H1 (cell line): ENCODE results near the gene SPAG8. TPM values are rescaled to one million over a fixed set of nuclear protein-coding genes. Genes with fewer than 3 reads are reported as not detected.
A peak's percentile ranks its signal among the peaks of the same experiment; 100 is the strongest.

Experiments used
- CTCF ChIA-PET: fragments of 300-600 bp; sonication (Branson Sonifier 250); formaldehyde crosslinking; loops from one replicate; lab custom pipeline; 2021; ENCODE audit not compliant: partially characterized antibody; lab: Charles Lee
- POLR2A ChIA-PET: fragments of 300-600 bp; sonication (Branson Sonifier 250); formaldehyde crosslinking; loops from one replicate; lab custom pipeline; 2021; ENCODE audit warnings: inconsistent platforms; ENCODE audit not compliant: partially characterized antibody; lab: Charles Lee
- DNase-seq, 2 experiments: peaks; one replicate each; pipeline versions ENCODE4 v3.0.0 to v3.0.0-alpha.2; 2010 to 2022; ENCODE audit warnings: low spot score in 2 of 2, low read depth in 1 of 2, mixed read lengths in 1 of 2
- FAIRE-seq: peaks from 2 replicates; lab custom pipeline; 2011; peaks lifted over from hg19 to GRCh38; lab: Jason Lieb, UNC
- H2AFZ ChIP-seq: 2 replicates; pipeline ENCODE4 v1.8.1; 2012; ENCODE audit warnings: low read length, inconsistent platforms
- H2AK5ac ChIP-seq: 2 replicates; pipeline ENCODE4 v1.6.1; 2013; ENCODE audit warnings: low read depth, low read length
- H2BK120ac ChIP-seq: replicated peaks from 2 replicates; pipeline ENCODE3; 2013; ENCODE audit warnings: low read depth, low read length, inconsistent platforms
- H2BK12ac ChIP-seq: 2 replicates; pipeline ENCODE4 v1.6.1; 2013; ENCODE audit warnings: low read depth, low read length
- H2BK15ac ChIP-seq: 2 replicates; pipeline ENCODE4 v1.6.1; 2013; ENCODE audit warnings: low read length
- H2BK20ac ChIP-seq: 2 replicates; pipeline ENCODE4 v1.6.1; 2013; ENCODE audit warnings: low read length
- H2BK5ac ChIP-seq: 2 replicates; pipeline ENCODE4 v1.6.1; 2013; ENCODE audit warnings: low read depth, low read length
- H3K14ac ChIP-seq: 2 replicates; pipeline ENCODE4 v1.6.1; 2013; ENCODE audit warnings: inconsistent platforms; ENCODE audit not compliant: insufficient read length
- H3K18ac ChIP-seq: 2 replicates; pipeline ENCODE4 v1.6.1; 2013; ENCODE audit warnings: low read length; ENCODE audit errors: extremely low read depth
- H3K23ac ChIP-seq: 2 replicates; pipeline ENCODE4 v1.6.1; 2013; ENCODE audit warnings: inconsistent platforms; ENCODE audit not compliant: insufficient read length
- H3K23me2 ChIP-seq: 2 replicates; pipeline ENCODE4 v1.6.1; 2013; ENCODE audit warnings: low read depth, low read length
- H3K27ac ChIP-seq: 2 replicates; pipeline ENCODE4 v1.6.1; 2011; ENCODE audit warnings: low read depth, low read length, inconsistent platforms
- H3K27me3 ChIP-seq, 4 experiments: replicated peaks in 1 of 4; 1 replicate in 1 of 4; 2 replicates in 3 of 4; pipeline versions ENCODE4 v1.6.1 to v1.8.1; 2011 to 2013; ENCODE audit warnings: low read length in 3 of 4, mild to moderate bottlenecking in 3 of 4, inconsistent platforms in 2 of 4, mixed read lengths in 2 of 4, moderate library complexity in 1 of 4; ENCODE audit not compliant: control insufficient read depth in 3 of 4, insufficient read depth in 3 of 4; ENCODE audit errors: extremely low read depth in 1 of 4
- H3K36me3 ChIP-seq, 4 experiments: 2 replicates each; pipeline versions ENCODE4 v1.6.1 to v1.8.1; 2011 to 2013; ENCODE audit warnings: mild to moderate bottlenecking in 4 of 4, low read length in 3 of 4, moderate library complexity in 2 of 4, control low read depth in 1 of 4, inconsistent platforms in 1 of 4; ENCODE audit not compliant: insufficient read depth in 4 of 4, control insufficient read depth in 2 of 4
- H3K4ac ChIP-seq: replicated peaks from 2 replicates; pipeline ENCODE3; 2013; ENCODE audit warnings: low read length, low read depth, mixed read lengths, inconsistent platforms; ENCODE audit not compliant: insufficient read length
- H3K4me1 ChIP-seq, 4 experiments: replicated peaks in 1 of 4; 1 replicate in 1 of 4; 2 replicates in 3 of 4; pipeline versions ENCODE4 v1.6.1 to v1.8.1; 2011 to 2013; ENCODE audit warnings: low read length in 3 of 4, inconsistent platforms in 2 of 4, mixed read lengths in 1 of 4; ENCODE audit not compliant: insufficient read depth in 4 of 4, control insufficient read depth in 3 of 4
- H3K4me2 ChIP-seq, 2 experiments: 2 replicates each; pipeline versions ENCODE4 v1.6.1 to v1.8.1; 2011 to 2013; ENCODE audit warnings: low read depth in 2 of 2, low read length in 2 of 2, control low read depth in 1 of 2, inconsistent platforms in 1 of 2, mild to moderate bottlenecking in 1 of 2; ENCODE audit not compliant: insufficient read depth in 1 of 2
- H3K4me3 ChIP-seq, 4 experiments: fragments of 200-600, 300-600 bp in 1 of 4; sonication (generic), shearing (Covaris generic), sonication (Bioruptor Twin) in 1 of 4; 2 replicates each; pipeline versions ENCODE4 v1.5.1 to v1.8.1; 2011 to 2016; ENCODE audit warnings: low read length in 4 of 4, low read depth in 3 of 4, control low read depth in 2 of 4, inconsistent platforms in 2 of 4, mild to moderate bottlenecking in 2 of 4, mixed read lengths in 1 of 4, moderate library complexity in 1 of 4; ENCODE audit not compliant: insufficient read depth in 2 of 4; ENCODE audit errors: extremely low read depth in 1 of 4
- H3K56ac ChIP-seq: replicated peaks from 2 replicates; pipeline ENCODE3; 2013; ENCODE audit warnings: low read depth, mild to moderate bottlenecking, mixed read lengths, low read length, inconsistent platforms; ENCODE audit not compliant: insufficient read length
- H3K79me1 ChIP-seq: 2 replicates; pipeline ENCODE4 v1.6.1; 2013; ENCODE audit warnings: low read depth, low read length, control low read depth
- H3K79me2 ChIP-seq, 2 experiments: 2 replicates each; pipeline versions ENCODE4 v1.6.1 to v1.8.1; 2012 to 2013; ENCODE audit warnings: low read length in 2 of 2, mild to moderate bottlenecking in 2 of 2, inconsistent platforms in 1 of 2; ENCODE audit not compliant: insufficient read depth in 2 of 2, control insufficient read depth in 1 of 2
- H3K9ac ChIP-seq, 4 experiments: replicated peaks in 1 of 4; 1 replicate in 1 of 4; 2 replicates in 3 of 4; pipeline versions ENCODE4 v1.6.1 to v1.8.1; 2011 to 2013; ENCODE audit warnings: low read depth in 3 of 4, low read length in 3 of 4, control low read depth in 2 of 4, mild to moderate bottlenecking in 2 of 4, moderate library complexity in 2 of 4, inconsistent platforms in 1 of 4; ENCODE audit errors: extremely low read depth in 1 of 4
- H3K9me3 ChIP-seq, 2 experiments: 2 replicates each; pipeline versions ENCODE4 v1.6.1 to v1.8.1; 2012 to 2013; ENCODE audit warnings: mild to moderate bottlenecking in 2 of 2, moderate library complexity in 2 of 2, control low read depth in 1 of 2, inconsistent platforms in 1 of 2, low read depth in 1 of 2, low read length in 1 of 2, mixed read lengths in 1 of 2; ENCODE audit not compliant: insufficient read depth in 2 of 2
- H4K20me1 ChIP-seq, 2 experiments: replicated peaks in 1 of 2; 2 replicates each; pipeline versions ENCODE3 to v1.8.1; 2011 to 2013; ENCODE audit warnings: inconsistent platforms in 2 of 2, low read length in 2 of 2, mild to moderate bottlenecking in 1 of 2; ENCODE audit not compliant: insufficient read depth in 2 of 2, control insufficient read depth in 1 of 2
- H4K5ac ChIP-seq: 2 replicates; pipeline ENCODE4 v1.6.1; 2013; ENCODE audit warnings: low read length, low read depth, mixed read lengths, inconsistent platforms; ENCODE audit not compliant: insufficient read length
- H4K8ac ChIP-seq: 2 replicates; pipeline ENCODE4 v1.8.0; 2013; ENCODE audit warnings: mild to moderate bottlenecking, moderate library complexity, low read length, inconsistent platforms; ENCODE audit not compliant: insufficient read depth; ENCODE audit errors: extremely low read depth
- H4K91ac ChIP-seq: replicated peaks from 2 replicates; pipeline ENCODE3; 2013; ENCODE audit warnings: low read length, mixed read lengths, inconsistent platforms; ENCODE audit not compliant: insufficient read length
- BCL11A ChIP-seq, 2 experiments: IDR thresholded peaks; one replicate each; pipeline ENCODE4 v1.6.1; 2011; ENCODE audit warnings: low read depth in 2 of 2, low read length in 2 of 2, mild to moderate bottlenecking in 2 of 2
- CREB1 ChIP-seq: IDR thresholded peaks from 2 replicates; pipeline ENCODE4 v1.6.1; 2012; ENCODE audit warnings: inconsistent platforms
- EP300 ChIP-seq, 2 experiments: IDR thresholded peaks; 1 replicate in 1 of 2; 2 replicates in 1 of 2; pipeline ENCODE4 v1.6.1; 2011 to 2012; ENCODE audit warnings: low read depth in 2 of 2, low read length in 2 of 2, mild to moderate bottlenecking in 2 of 2, borderline replicate concordance in 1 of 2, inconsistent platforms in 1 of 2, moderate library complexity in 1 of 2
- GTF2F1 ChIP-seq: IDR thresholded peaks from 2 replicates; pipeline ENCODE4 v1.6.1; 2012; ENCODE audit warnings: low read depth, low read length, improper control_type of control experiment, borderline replicate concordance
- JUN ChIP-seq: IDR thresholded peaks from 2 replicates; pipeline ENCODE4 v1.6.1; 2011; ENCODE audit warnings: low read depth, mild to moderate bottlenecking, improper control_type of control experiment, low read length
- KDM4A ChIP-seq: IDR thresholded peaks from one replicate; pipeline ENCODE4 v1.7.1; 2012; ENCODE audit warnings: low read depth, mild to moderate bottlenecking, moderate library complexity, low read length, inconsistent platforms; ENCODE audit not compliant: severe bottlenecking
- NANOG ChIP-seq: IDR thresholded peaks from 2 replicates; pipeline ENCODE4 v1.6.1; 2011; ENCODE audit warnings: low read length, low read depth, mild to moderate bottlenecking, inconsistent platforms; ENCODE audit not compliant: insufficient read depth, poor library complexity, severe bottlenecking
- SP1 ChIP-seq: IDR thresholded peaks from 2 replicates; pipeline ENCODE4 v1.6.1; 2011; ENCODE audit warnings: low read depth, low read length
- SP4 ChIP-seq: IDR thresholded peaks from 2 replicates; pipeline ENCODE4 v1.6.1; 2012; ENCODE audit warnings: low read length, inconsistent platforms
- TAF7 ChIP-seq: optimal IDR thresholded peaks from 2 replicates; pipeline ENCODE3; 2011; ENCODE audit warnings: low read depth, mild to moderate bottlenecking, inconsistent platforms, low read length, moderate library complexity, borderline replicate concordance
- WGBS, 2 experiments: shearing (Covaris generic) in 1 of 2; methylation state at CpG; one replicate each; pipeline versions ENCODE4 v1.1.6 to v1.1.7; 2013 to 2015; ENCODE audit warnings: low lambda C conversion rate in 2 of 2, mixed read lengths in 2 of 2, inconsistent platforms in 1 of 2, low coverage in 1 of 2, missing lambda C conversion rate in 1 of 2; ENCODE audit not compliant: insufficient replicate concordance in 2 of 2, insufficient coverage in 1 of 2, insufficient read length in 1 of 2; ENCODE audit errors: extremely low coverage in 1 of 2, missing lambda C conversion rate in 1 of 2; 5-methylcytosine and 5-hydroxymethylcytosine counted together
- polyA plus RNA-seq, 7 experiments: library from polyadenylated mRNA; depleted of rRNA in 3 of 7; stranded (reverse) in 5 of 7; unstranded in 2 of 7; fragments of >200 nt in 5 of 7; fragments of 200-250 nt in 2 of 7; gene quantifications; 1 replicate in 5 of 7; 2 replicates in 1 of 7; 4 replicates in 1 of 7; pipeline versions ENCODE4 v1.2.1 to v1.2.3, GENCODE V29; 2011 to 2013; ENCODE audit warnings: missing spikeins in 2 of 7, mixed read lengths in 2 of 7
- total RNA-seq: library from RNA; stranded (reverse); fragmentation: NEBNext Ultra II Directional; extraction: Animal tissue kit (Norgen Biotek cat#: 25700); gene quantifications from 2 replicates; pipeline ENCODE4 v1.2.1, GENCODE V29; 2021

Gene SPAG8
- total and polyA plus RNA-seq, 2 of the 8 experiments (the other 6 are each of a cell fraction or from before 2014, with no cell fraction given), result 0.37 to 0.44 TPM

- H3K27ac ChIP-seq, result no peak within 1 kb of the TSS; the same call in 1 of the 2 replicates
- FAIRE-seq (no peak), DNase-seq (peak in 1 of 2 experiments; percentile 96)
- H3K79me2 ChIP-seq, result no peaks in the 10 kb centered on the region
- H2BK5ac ChIP-seq, result peak within 1 kb of the TSS; percentile 76; the same call in 1 of the 2 replicates
- peak within 1 kb of the TSS; percentile 75 for H4K91ac ChIP-seq
- peak within 1 kb of the TSS; percentile 86 to 90 for H3K4me2 ChIP-seq
- no peaks in the 10 kb centered on the region for H3K79me1 ChIP-seq
- POLR2A ChIA-PET, result interaction anchor here (0.6 to 2.7 kb wide), 6 partner anchors 15 to 53 kb away, joined by 3 to 13 read pairs (median 4); partner anchors contain the start of genes HINT2, NPR2 and SPAG8
- H3K18ac ChIP-seq, result peak within 1 kb of the TSS; percentile 81
- CTCF ChIA-PET, result interaction anchor here (0.7 to 10.6 kb wide), 7 partner anchors 12 to 77 kb away, joined by 3 to 172 read pairs (median 62); partner anchors contain the start of genes HINT2 and SPAG8
- peaks cover 1 to 13% (median 6%) of the 10 kb centered on the region in 4 experiments for H3K4me1 ChIP-seq
- H3K36me3 ChIP-seq, result no peaks in the 10 kb centered on the region
- peak within 1 kb of the TSS; percentile 51 to 83 (median 68) for H3K4me3 ChIP-seq
- H2AFZ ChIP-seq, result peak within 1 kb of the TSS; percentile 97
- 0 out of 2 replicates have a peak, but pooled peaks have one; percentile 30 for TF ChIP-seq SP4
- TF ChIP-seq KDM4A, result peak; percentile 79
- peak; percentile 83 for TF ChIP-seq CREB1
- no peak for TF ChIP-seq JUN
- no peak for TF ChIP-seq NANOG
- no peak for TF ChIP-seq EP300 (IDR thresholded peaks at IDR 0.05; ENCODE audit: borderline replicate concordance in 1 of 2, low read depth in 2 of 2, low read length in 2 of 2)
- 0 out of 2 replicates have a peak, but pooled peaks have one; percentile 57 for TF ChIP-seq SP1
- no peak for TF ChIP-seq BCL11A (IDR thresholded peaks at IDR 0.05; ENCODE audit: low read depth in 2 of 2, low read length in 2 of 2)
- no peak for TF ChIP-seq TAF7
- no peak for TF ChIP-seq GTF2F1
- H2BK15ac ChIP-seq, result no peak within 1 kb of the TSS
- no peak within 1 kb of the TSS for H3K14ac ChIP-seq
- 0 out of 2 replicates have a peak within 1 kb of the TSS, but pooled peaks have one; percentile 72 for H2BK20ac ChIP-seq
- no peaks in the 10 kb centered on the region for H3K9me3 ChIP-seq
- H3K23ac ChIP-seq, result no peak within 1 kb of the TSS
- peak within 1 kb of the TSS; percentile 43 for H3K56ac ChIP-seq
- no peaks in the 10 kb centered on the region for H3K27me3 ChIP-seq
- H3K9ac ChIP-seq, result peak within 1 kb of the TSS in 3 of 4 experiments; percentile 40 to 52 (median 51); a peak in 5 of 7 replicates
- H2BK120ac ChIP-seq, result no peak within 1 kb of the TSS
- H2BK12ac ChIP-seq, result 0 out of 2 replicates have a peak within 1 kb of the TSS, but pooled peaks have one; percentile 35
- H3K4ac ChIP-seq, result no peak within 1 kb of the TSS
- H4K5ac ChIP-seq, result peak within 1 kb of the TSS; percentile 23
- H4K20me1 ChIP-seq, result no peaks in the 10 kb centered on the region
- no peak within 1 kb of the TSS for H4K8ac ChIP-seq
- no peak within 1 kb of the TSS for H2AK5ac ChIP-seq
- 0% methylated on average over 5 of the region's 53 CpGs; no CpG with 5 or more reads in 1 of the 2 experiments for WGBS, 2 experiments
- peaks cover 10% of the 10 kb centered on the region for H3K23me2 ChIP-seq
These were observed 17.2 kb upstream of the SPAG8 start, which contains the start of gene TMEM8B for GRCh38 chr9:35829084-35829763. Gene TMEM8B (plus strand): TSS chr9:35829228. CDS start chr9:35829448, 220 bp downstream.
